ENCODE data around the gene RESF1.

GRCh38 chr12:31962076-31962475, 2.9 kb downstream of the RESF1 start:
- no peak for TF ChIP-seq EZH2 (IDR thresholded peaks at IDR 0.05; ENCODE audit: low read depth)
- TF ChIP-seq CTCF (conservative IDR thresholded peaks at IDR 0.05), result no peak
